Measurements from ENCODE around the gene PTGER1.

Gene PTGER1

DNA sequence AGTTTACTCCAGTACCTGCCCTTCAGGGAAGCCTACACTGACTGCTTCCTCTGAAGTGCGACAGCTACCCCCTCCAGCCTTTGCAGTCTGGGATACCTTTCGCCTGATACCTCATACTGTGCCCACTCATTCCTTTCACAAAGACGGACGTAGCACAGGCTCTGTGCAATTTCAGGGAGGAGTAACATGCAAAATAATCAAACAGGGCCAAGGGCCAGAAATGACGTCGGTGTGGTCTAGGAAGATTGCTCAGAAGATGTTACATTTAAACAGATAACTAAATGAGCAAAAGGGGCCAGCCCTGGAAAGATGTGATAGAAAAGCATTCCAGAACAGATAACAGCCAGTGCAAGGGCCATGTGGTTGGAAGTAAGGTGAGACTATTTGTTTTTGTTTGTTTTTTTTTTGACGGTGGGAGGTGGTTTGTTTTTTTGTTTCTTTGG is 49.4 kb downstream of the PTGER1 start:
- CTCF ChIA-PET: interaction anchor here (1.5 kb wide), 1 partner anchor 46 kb away, joined by 3 read pairs; no protein-coding TSS in a partner anchor
- no peak for DNase-seq (ENCODE audit: extremely low spot score)
- POLR2A ChIA-PET: no interaction called here
- TF ChIP-seq, protein P1, sequence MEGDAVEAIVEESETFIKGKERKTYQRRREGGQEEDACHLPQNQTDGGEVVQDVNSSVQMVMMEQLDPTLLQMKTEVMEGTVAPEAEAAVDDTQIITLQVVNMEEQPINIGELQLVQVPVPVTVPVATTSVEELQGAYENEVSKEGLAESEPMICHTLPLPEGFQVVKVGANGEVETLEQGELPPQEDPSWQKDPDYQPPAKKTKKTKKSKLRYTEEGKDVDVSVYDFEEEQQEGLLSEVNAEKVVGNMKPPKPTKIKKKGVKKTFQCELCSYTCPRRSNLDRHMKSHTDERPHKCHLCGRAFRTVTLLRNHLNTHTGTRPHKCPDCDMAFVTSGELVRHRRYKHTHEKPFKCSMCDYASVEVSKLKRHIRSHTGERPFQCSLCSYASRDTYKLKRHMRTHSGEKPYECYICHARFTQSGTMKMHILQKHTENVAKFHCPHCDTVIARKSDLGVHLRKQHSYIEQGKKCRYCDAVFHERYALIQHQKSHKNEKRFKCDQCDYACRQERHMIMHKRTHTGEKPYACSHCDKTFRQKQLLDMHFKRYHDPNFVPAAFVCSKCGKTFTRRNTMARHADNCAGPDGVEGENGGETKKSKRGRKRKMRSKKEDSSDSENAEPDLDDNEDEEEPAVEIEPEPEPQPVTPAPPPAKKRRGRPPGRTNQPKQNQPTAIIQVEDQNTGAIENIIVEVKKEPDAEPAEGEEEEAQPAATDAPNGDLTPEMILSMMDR (IDR thresholded peaks at IDR 0.05; ENCODE audit: control extremely low read depth, extremely low read depth, low read depth, missing control alignments): no peak
